LNCAP (cell line): ENCODE data around the gene GRHL3.

Experiments used
- CTCF ChIP-seq: fragments of 450-650 bp; IDR thresholded peaks from 2 replicates; pipeline ENCODE4 v1.5.1; 2017; ENCODE audit warnings: mild to moderate bottlenecking

GRHL3 gene

GRCh38 chr1:24281591-24281990 lies 37.6 kb upstream of the GRHL3 start:
- TF ChIP-seq CTCF = no peak

- no peak for TF ChIP-seq CTCF
Measured at GRCh38 chr1:24282491-24282890, 36.7 kb upstream of the GRHL3 start.

GRCh38 chr1:24283326-24284155 lies 35.6 kb upstream of the GRHL3 start:
- no peak for TF ChIP-seq CTCF

- no peak for TF ChIP-seq CTCF
Measured at GRCh38 chr1:24284156-24284471, 35.0 kb upstream of the GRHL3 start.

- TF ChIP-seq CTCF = no peak
Measured at GRCh38 chr1:24285231-24285630, 33.9 kb upstream of the GRHL3 start.

GRCh38 chr1:24286246-24287010 lies 32.7 kb upstream of the GRHL3 start:
- no peak for TF ChIP-seq CTCF

- no peak for TF ChIP-seq CTCF
Measured at GRCh38 chr1:24288479-24288878, 30.7 kb upstream of the GRHL3 start.
